Measurements from ENCODE around the gene TEX50.

GRCh38 chr1:173627269-173627668 is 7.9 kb upstream of the TEX50 start:
- TF ChIP-seq POLR2A (IDR thresholded peaks at IDR 0.05; ENCODE audit: extremely low read depth, insufficient read length) = no peak
- TF ChIP-seq CTCF (IDR thresholded peaks at IDR 0.05; ENCODE audit: low read depth, low read length) = no peak
